GM12878 (cell line): ENCODE measurements around the gene HIRA.

Experiments
- EZH2 ChIP-seq: IDR thresholded peaks from 2 replicates; pipeline ENCODE4 v1.6.1; 2012; ENCODE audit warnings: low read depth, mild to moderate bottlenecking, control low read depth, inconsistent platforms, low read length, borderline replicate concordance; ENCODE audit not compliant: control insufficient read depth
- REST ChIP-seq: IDR thresholded peaks from 2 replicates; pipeline ENCODE4 v1.6.1; 2012; ENCODE audit warnings: mild to moderate bottlenecking, low read depth, low read length
- RFX5 ChIP-seq: IDR thresholded peaks from 2 replicates; pipeline ENCODE4 v1.6.1; 2011; ENCODE audit warnings: low read depth, low read length, improper control_type of control experiment
- SPI1 ChIP-seq: IDR thresholded peaks from 2 replicates; pipeline ENCODE4 v1.6.1; 2011; ENCODE audit warnings: low read depth, mild to moderate bottlenecking, low read length, moderate library complexity, borderline replicate concordance; ENCODE audit not compliant: insufficient read depth
- TF ChIP-seq, protein P1 (sequence below): IDR thresholded peaks from 2 replicates; pipeline ENCODE4 v1.6.1; 2011; ENCODE audit warnings: low read depth, low read length, improper control_type of control experiment, borderline replicate concordance
- TF ChIP-seq, protein P2 (sequence below), 3 experiments: IDR thresholded peaks in 2 of 3; conservative IDR thresholded peaks in 1 of 3; 2 replicates each; pipeline ENCODE4 v1.5.1; 2011; ENCODE audit warnings: low read depth in 3 of 3, low read length in 3 of 3, mild to moderate bottlenecking in 3 of 3, control low read depth in 2 of 3, moderate library complexity in 2 of 3, inconsistent platforms in 1 of 3, mixed read lengths in 1 of 3; ENCODE audit not compliant: control insufficient read depth in 2 of 3, insufficient read depth in 1 of 3; ENCODE audit errors: extremely low read depth in 1 of 3
- TF ChIP-seq, protein P3 (sequence below): fragments of 450-650 bp; IDR thresholded peaks from 2 replicates; pipeline ENCODE4 v1.6.1; 2017; ENCODE audit warnings: antibody characterized with exemption, mild to moderate bottlenecking, moderate library complexity

DNA sequence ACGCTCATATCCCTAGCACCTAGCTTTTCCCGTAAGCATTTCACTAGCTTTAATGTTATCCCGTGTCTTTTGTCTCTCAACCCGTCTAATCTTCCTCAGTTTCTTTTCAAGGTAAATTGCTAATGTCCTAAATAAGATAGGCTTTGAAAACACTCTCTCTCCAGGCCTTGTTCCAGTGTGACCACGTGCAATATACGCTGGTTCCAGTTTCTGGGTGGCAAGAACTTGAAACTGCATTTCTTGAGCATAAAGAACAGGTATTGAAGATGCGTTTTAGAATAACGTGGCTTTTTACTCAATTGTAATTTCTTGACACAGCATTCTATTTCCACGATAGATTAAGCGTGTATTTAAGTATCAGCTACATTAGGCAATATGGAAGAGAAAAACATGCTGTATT, 49.3 kb upstream of the HIRA start:
- TF ChIP-seq, protein P1, sequence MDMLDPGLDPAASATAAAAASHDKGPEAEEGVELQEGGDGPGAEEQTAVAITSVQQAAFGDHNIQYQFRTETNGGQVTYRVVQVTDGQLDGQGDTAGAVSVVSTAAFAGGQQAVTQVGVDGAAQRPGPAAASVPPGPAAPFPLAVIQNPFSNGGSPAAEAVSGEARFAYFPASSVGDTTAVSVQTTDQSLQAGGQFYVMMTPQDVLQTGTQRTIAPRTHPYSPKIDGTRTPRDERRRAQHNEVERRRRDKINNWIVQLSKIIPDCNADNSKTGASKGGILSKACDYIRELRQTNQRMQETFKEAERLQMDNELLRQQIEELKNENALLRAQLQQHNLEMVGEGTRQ, result no peak
- TF ChIP-seq RFX5 (no peak), EZH2 (no peak), REST (no peak), SPI1 (no peak)
- TF ChIP-seq, protein P2, sequence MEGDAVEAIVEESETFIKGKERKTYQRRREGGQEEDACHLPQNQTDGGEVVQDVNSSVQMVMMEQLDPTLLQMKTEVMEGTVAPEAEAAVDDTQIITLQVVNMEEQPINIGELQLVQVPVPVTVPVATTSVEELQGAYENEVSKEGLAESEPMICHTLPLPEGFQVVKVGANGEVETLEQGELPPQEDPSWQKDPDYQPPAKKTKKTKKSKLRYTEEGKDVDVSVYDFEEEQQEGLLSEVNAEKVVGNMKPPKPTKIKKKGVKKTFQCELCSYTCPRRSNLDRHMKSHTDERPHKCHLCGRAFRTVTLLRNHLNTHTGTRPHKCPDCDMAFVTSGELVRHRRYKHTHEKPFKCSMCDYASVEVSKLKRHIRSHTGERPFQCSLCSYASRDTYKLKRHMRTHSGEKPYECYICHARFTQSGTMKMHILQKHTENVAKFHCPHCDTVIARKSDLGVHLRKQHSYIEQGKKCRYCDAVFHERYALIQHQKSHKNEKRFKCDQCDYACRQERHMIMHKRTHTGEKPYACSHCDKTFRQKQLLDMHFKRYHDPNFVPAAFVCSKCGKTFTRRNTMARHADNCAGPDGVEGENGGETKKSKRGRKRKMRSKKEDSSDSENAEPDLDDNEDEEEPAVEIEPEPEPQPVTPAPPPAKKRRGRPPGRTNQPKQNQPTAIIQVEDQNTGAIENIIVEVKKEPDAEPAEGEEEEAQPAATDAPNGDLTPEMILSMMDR (IDR thresholded peaks at IDR 0.05 in 2 of 3, conservative IDR thresholded peaks at IDR 0.05 in 1 of 3; ENCODE audit: control insufficient read depth in 2 of 3, extremely low read depth in 1 of 3, insufficient read depth in 1 of 3, low read depth in 3 of 3, low read length in 3 of 3), result no peak
- TF ChIP-seq, protein P3, sequence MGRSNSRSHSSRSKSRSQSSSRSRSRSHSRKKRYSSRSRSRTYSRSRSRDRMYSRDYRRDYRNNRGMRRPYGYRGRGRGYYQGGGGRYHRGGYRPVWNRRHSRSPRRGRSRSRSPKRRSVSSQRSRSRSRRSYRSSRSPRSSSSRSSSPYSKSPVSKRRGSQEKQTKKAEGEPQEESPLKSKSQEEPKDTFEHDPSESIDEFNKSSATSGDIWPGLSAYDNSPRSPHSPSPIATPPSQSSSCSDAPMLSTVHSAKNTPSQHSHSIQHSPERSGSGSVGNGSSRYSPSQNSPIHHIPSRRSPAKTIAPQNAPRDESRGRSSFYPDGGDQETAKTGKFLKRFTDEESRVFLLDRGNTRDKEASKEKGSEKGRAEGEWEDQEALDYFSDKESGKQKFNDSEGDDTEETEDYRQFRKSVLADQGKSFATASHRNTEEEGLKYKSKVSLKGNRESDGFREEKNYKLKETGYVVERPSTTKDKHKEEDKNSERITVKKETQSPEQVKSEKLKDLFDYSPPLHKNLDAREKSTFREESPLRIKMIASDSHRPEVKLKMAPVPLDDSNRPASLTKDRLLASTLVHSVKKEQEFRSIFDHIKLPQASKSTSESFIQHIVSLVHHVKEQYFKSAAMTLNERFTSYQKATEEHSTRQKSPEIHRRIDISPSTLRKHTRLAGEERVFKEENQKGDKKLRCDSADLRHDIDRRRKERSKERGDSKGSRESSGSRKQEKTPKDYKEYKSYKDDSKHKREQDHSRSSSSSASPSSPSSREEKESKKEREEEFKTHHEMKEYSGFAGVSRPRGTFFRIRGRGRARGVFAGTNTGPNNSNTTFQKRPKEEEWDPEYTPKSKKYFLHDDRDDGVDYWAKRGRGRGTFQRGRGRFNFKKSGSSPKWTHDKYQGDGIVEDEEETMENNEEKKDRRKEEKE, result no peak
